Muscle of leg (tissue), 11 donors: ENCODE results near the gene CAMSAP2. TPM values are rescaled to one million over a fixed set of nuclear protein-coding genes. Genes with fewer than 3 reads are reported as not detected.

ENCODE experiments used
- DNase-seq: peaks from one replicate; pipeline ENCODE4 v3.0.0; 2013
- H3K27ac ChIP-seq: one replicate; pipeline ENCODE4 v1.5.1; 2013; ENCODE audit warnings: mild to moderate bottlenecking, low read length, control low read depth
- H3K27me3 ChIP-seq: one replicate; pipeline ENCODE4 v1.6.1; 2013; ENCODE audit warnings: low read length; ENCODE audit not compliant: control insufficient read depth, insufficient read depth
- H3K36me3 ChIP-seq: one replicate; pipeline ENCODE4 v1.6.1; 2013; ENCODE audit warnings: low read length; ENCODE audit not compliant: control insufficient read depth, insufficient read depth
- H3K4me1 ChIP-seq: one replicate; pipeline ENCODE4 v1.6.1; 2013; ENCODE audit warnings: low read length; ENCODE audit not compliant: control insufficient read depth, insufficient read depth
- H3K4me3 ChIP-seq: one replicate; pipeline ENCODE4 v1.5.1; 2013; ENCODE audit warnings: low read length, control low read depth
- H3K9me3 ChIP-seq: replicated peaks from 2 replicates; pipeline ENCODE4 v1.6.1; 2013; ENCODE audit warnings: low read depth, low read length; ENCODE audit not compliant: control insufficient read depth
- WGBS: methylation state at CpG from one replicate; pipeline ENCODE4 v1.1.5; 2013; ENCODE audit warnings: missing lambda C conversion rate; ENCODE audit not compliant: insufficient coverage; 5-methylcytosine and 5-hydroxymethylcytosine counted together
- polyA plus RNA-seq, 8 donors: library from polyadenylated mRNA; unstranded; fragments of 120-200 nt; gene quantifications; one replicate each; pipeline versions ENCODE4 v1.2.1 to v1.2.3, GENCODE V29; 2013; ENCODE audit warnings: inconsistent platforms in 1 of 8, low replicate concordance in 1 of 8; ENCODE audit not compliant: insufficient read length in 8 of 8, insufficient read depth in 1 of 8
- total RNA-seq: library from RNA; stranded (reverse); fragments of 120-200 nt; gene quantifications from one replicate; pipeline ENCODE4 v1.2.4, GENCODE V29; 2013

The CAMSAP2 gene
- total and polyA plus RNA-seq, 9 donors, result 14.0 to 36.0 (median 18.9) TPM

- Histone ChIP-seq H3K27ac (no peak overlapping the region), H3K9me3 (no peaks in the 10 kb centered on the region), H3K4me3 (no peak overlapping the region), H3K27me3 (peaks cover 17% of the 10 kb centered on the region), H3K4me1 (peaks cover 20% of the 10 kb centered on the region), H3K36me3 (no peaks in the 10 kb centered on the region)
- no peak for DNase-seq
- WGBS, result 89% methylated on average over 3 of the region's 9 CpGs
These were observed 157.3 kb downstream of the CAMSAP2 start for GRCh38 chr1:200895801-200896530.

GRCh38 chr1:200896531-200897196 lies 158.0 kb downstream of the CAMSAP2 start:
- H3K27ac ChIP-seq, result no peak overlapping the region
- H3K27me3 ChIP-seq, result peaks cover 10% of the 10 kb centered on the region
- no peak for DNase-seq
- H3K9me3 ChIP-seq, result no peaks in the 10 kb centered on the region
- H3K36me3 ChIP-seq, result no peaks in the 10 kb centered on the region
- H3K4me1 ChIP-seq, result peaks cover 13% of the 10 kb centered on the region
- 65% methylated on average over 7 of the region's 10 CpGs for WGBS
- no peak overlapping the region for H3K4me3 ChIP-seq

DNA sequence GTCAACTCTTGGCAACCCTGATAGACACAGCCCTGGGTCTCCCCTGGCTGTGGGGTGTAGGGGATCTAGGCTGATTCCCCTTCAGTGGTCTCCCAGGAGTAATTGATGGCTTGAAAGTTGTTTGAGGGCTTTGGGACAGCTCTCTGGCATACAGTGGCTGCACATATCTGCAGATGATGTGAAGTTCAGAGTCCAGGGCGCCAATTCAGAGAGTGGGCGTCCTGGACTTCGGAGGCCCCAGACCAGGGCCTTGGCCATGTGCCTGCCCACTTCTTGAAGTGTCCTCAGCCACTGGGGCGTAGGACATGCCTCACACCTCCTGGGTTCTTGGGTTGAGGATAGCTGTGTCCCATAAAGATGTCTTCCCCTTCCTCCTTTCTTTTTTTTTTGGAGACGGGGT lies 158.6 kb downstream of the CAMSAP2 start:
- no peak overlapping the region for H3K4me3 ChIP-seq
- no peak for DNase-seq
- H3K9me3 ChIP-seq, result no peaks in the 10 kb centered on the region
- no peaks in the 10 kb centered on the region for H3K36me3 ChIP-seq
- H3K27me3 ChIP-seq, result peaks cover 6% of the 10 kb centered on the region
- H3K4me1 ChIP-seq, result peaks cover 10% of the 10 kb centered on the region
- H3K27ac ChIP-seq, result no peak overlapping the region
- 83% methylated on average over 3 of the region's 5 CpGs for WGBS

GRCh38 chr1:200899015-200899386 lies 160.3 kb downstream of the CAMSAP2 start:
- H3K4me3 ChIP-seq, result no peak overlapping the region
- no peaks in the 10 kb centered on the region for H3K9me3 ChIP-seq
- WGBS, result no CpG with 5 or more reads among the region's 3 CpGs
- no peaks in the 10 kb centered on the region for H3K36me3 ChIP-seq
- no peak overlapping the region for H3K27ac ChIP-seq
- H3K27me3 ChIP-seq, result no peaks in the 10 kb centered on the region
- peaks cover 9% of the 10 kb centered on the region for H3K4me1 ChIP-seq
- no peak for DNase-seq

GRCh38 chr1:200899451-200899915 lies 160.8 kb downstream of the CAMSAP2 start:
- Histone ChIP-seq H3K4me1 (peaks cover 5% of the 10 kb centered on the region), H3K27me3 (no peaks in the 10 kb centered on the region), H3K9me3 (no peaks in the 10 kb centered on the region), H3K36me3 (no peaks in the 10 kb centered on the region), H3K27ac (no peak overlapping the region), H3K4me3 (no peak overlapping the region)
- DNase-seq, result no peak
- WGBS, result 76% methylated on average over 10 of the region's 10 CpGs

- 85% methylated on average over 9 of the region's 16 CpGs for WGBS
- Histone ChIP-seq H3K4me1 (peaks cover 4% of the 10 kb centered on the region), H3K9me3 (no peaks in the 10 kb centered on the region), H3K36me3 (no peaks in the 10 kb centered on the region), H3K27ac (no peak overlapping the region), H3K4me3 (no peak overlapping the region), H3K27me3 (no peaks in the 10 kb centered on the region)
- no peak for DNase-seq
These were observed 161.5 kb downstream of the CAMSAP2 start for GRCh38 chr1:200899954-200900867.

GRCh38 chr1:200900877-200901276 lies 162.2 kb downstream of the CAMSAP2 start:
- 78% methylated on average over 16 of the region's 17 CpGs for WGBS

DNA sequence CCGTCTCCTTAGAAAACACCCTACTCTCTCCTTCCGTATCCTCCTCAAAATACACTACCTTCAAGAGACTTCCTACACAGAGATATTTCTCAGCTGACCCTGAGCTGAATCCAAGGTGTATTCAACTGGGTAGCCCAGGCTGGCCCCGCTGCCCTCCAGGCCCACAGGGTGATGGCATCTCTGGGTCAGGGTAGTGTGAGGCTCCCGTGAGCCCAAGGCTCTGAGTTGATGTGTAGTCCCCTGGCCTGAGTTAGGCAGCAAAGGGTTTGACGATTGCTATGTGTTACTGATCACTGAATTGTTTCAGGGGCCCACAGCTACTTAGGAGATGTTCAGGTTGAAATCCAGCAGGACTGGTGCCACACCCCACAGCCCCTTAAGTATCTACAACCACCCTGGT lies 162.7 kb downstream of the CAMSAP2 start:
- no peak for DNase-seq
- no peaks in the 10 kb centered on the region for H3K9me3 ChIP-seq
- H3K4me1 ChIP-seq, result peaks cover 4% of the 10 kb centered on the region
- no peaks in the 10 kb centered on the region for H3K36me3 ChIP-seq
- H3K4me3 ChIP-seq, result no peak overlapping the region
- WGBS, result 100% methylated on average over 1 of the region's 5 CpGs
- no peak overlapping the region for H3K27ac ChIP-seq
- no peaks in the 10 kb centered on the region for H3K27me3 ChIP-seq

More at GRCh38 chr1:200900877-200901276, 162.2 kb downstream of the CAMSAP2 start:
- Histone ChIP-seq H3K4me3 (no peak overlapping the region), H3K27me3 (no peaks in the 10 kb centered on the region), H3K27ac (no peak overlapping the region), H3K4me1 (peaks cover 4% of the 10 kb centered on the region), H3K9me3 (no peaks in the 10 kb centered on the region), H3K36me3 (no peaks in the 10 kb centered on the region)
- DNase-seq, result no peak

- Histone ChIP-seq H3K36me3 (no peaks in the 10 kb centered on the region), H3K27ac (no peak overlapping the region), H3K9me3 (no peaks in the 10 kb centered on the region), H3K4me3 (no peak overlapping the region), H3K27me3 (no peaks in the 10 kb centered on the region), H3K4me1 (no peaks in the 10 kb centered on the region)
- 60% methylated on average over 7 of the region's 8 CpGs for WGBS
- no peak for DNase-seq
These were observed 163.2 kb downstream of the CAMSAP2 start for GRCh38 chr1:200901796-200902444.
